ENCODE data around the gene SNAP29. TPM values are rescaled to one million over a fixed set of nuclear protein-coding genes. Genes with fewer than 3 reads are reported as not detected.

The SNAP29 gene
- total and polyA plus RNA-seq, 8 donors, result 8.8 to 24.0 (median 15.6) TPM

GRCh38 chr22:20873214-20873613 is 14.4 kb downstream of the SNAP29 start:
- no peaks in the 10 kb centered on the region for H3K27me3 ChIP-seq
- TF ChIP-seq POLR2A (IDR thresholded peaks at IDR 0.05), result no peak
- no peak for TF ChIP-seq EP300 (IDR thresholded peaks at IDR 0.05)
- no peak for TF ChIP-seq CTCF (IDR thresholded peaks at IDR 0.05)
- 56 to 70% (median 66%) methylated on average over 3 of the region's 3 CpGs for WGBS, 5 donors
- H3K36me3 ChIP-seq, result peaks cover 34 to 87% (median 82%) of the 10 kb centered on the region in 4 donors
- no peak overlapping the region for H3K4me3 ChIP-seq
- H3K9me3 ChIP-seq, result no peaks in the 10 kb centered on the region
- peaks cover 0 to 15% (median 3%) of the 10 kb centered on the region in 4 donors for H3K4me1 ChIP-seq
- intact Hi-C loops (cut with DNase I; ENCODE audit: low total_unique reads), result no loop called here
- no peak for DNase-seq
- H3K27ac ChIP-seq, result peak overlapping the region in 1 of 5 donors; percentile 47

GRCh38 chr22:20875296-20875695 is 16.5 kb downstream of the SNAP29 start:
- H3K27me3 ChIP-seq, result no peaks in the 10 kb centered on the region
- intact Hi-C loops (cut with DNase I; ENCODE audit: low total_unique reads), result no loop called here
- TF ChIP-seq CTCF (IDR thresholded peaks at IDR 0.05), result no peak
- no peaks in the 10 kb centered on the region for H3K9me3 ChIP-seq
- peaks cover 0 to 8% (median 0%) of the 10 kb centered on the region in 4 donors for H3K4me1 ChIP-seq
- peaks cover 27 to 94% (median 84%) of the 10 kb centered on the region in 4 donors for H3K36me3 ChIP-seq
- DNase-seq, result no peak
- H3K27ac ChIP-seq, result no peak overlapping the region
- H3K4me3 ChIP-seq, result no peak overlapping the region
- 87 to 100% (median 95%) methylated on average over 1 of the region's 1 CpG for WGBS, 5 donors

- Histone ChIP-seq H3K4me1 (peaks cover 0 to 23% (median 2%) of the 10 kb centered on the region in 4 donors), H3K36me3 (peaks cover 11 to 95% (median 82%) of the 10 kb centered on the region in 4 donors), H3K4me3 (no peak overlapping the region), H3K27ac (no peak overlapping the region), H3K27me3 (no peaks in the 10 kb centered on the region), H3K9me3 (no peaks in the 10 kb centered on the region)
- 90 to 97% (median 95%) methylated on average over 3 of the region's 3 CpGs for WGBS, 5 donors
- DNase-seq, result no peak
- intact Hi-C loops (cut with DNase I; ENCODE audit: low total_unique reads), result no loop called here
- TF ChIP-seq CTCF (IDR thresholded peaks at IDR 0.05), result no peak
- no peak for TF ChIP-seq POLR2AphosphoS5 (IDR thresholded peaks at IDR 0.05)
Observed at GRCh38 chr22:20877715-20878114, 18.9 kb downstream of the SNAP29 start.

GRCh38 chr22:20881231-20881630 is 22.4 kb downstream of the SNAP29 start:
- Histone ChIP-seq H3K4me1 (peaks cover 9 to 35% (median 16%) of the 10 kb centered on the region in 4 donors), H3K27me3 (no peaks in the 10 kb centered on the region), H3K4me3 (no peak overlapping the region), H3K9me3 (no peaks in the 10 kb centered on the region), H3K36me3 (peaks cover 13 to 90% (median 79%) of the 10 kb centered on the region in 4 donors), H3K27ac (peak overlapping the region in 2 of 5 donors; percentile 1 to 53)
- peak; percentile 19 to 32 for DNase-seq
- TF ChIP-seq POLR2AphosphoS5 (IDR thresholded peaks at IDR 0.05) (peak in 1 of 3 donors; percentile 22), CTCF (IDR thresholded peaks at IDR 0.05) (no peak)
- intact Hi-C loops (cut with DNase I; ENCODE audit: low total_unique reads), result no loop called here
- WGBS, 5 donors, result 37 to 81% (median 43%) methylated on average over 5 of the region's 5 CpGs

Measured in stomach (tissue), 9 donors.